ENCODE measurements around the gene AP2A1. TPM values are rescaled to one million over a fixed set of nuclear protein-coding genes. Genes with fewer than 3 reads are reported as not detected.

AP2A1 gene
- total RNA-seq, 1 experiment from 2014 or later, result 107 TPM

- no peak for DNase-seq
- TF ChIP-seq, protein P1, sequence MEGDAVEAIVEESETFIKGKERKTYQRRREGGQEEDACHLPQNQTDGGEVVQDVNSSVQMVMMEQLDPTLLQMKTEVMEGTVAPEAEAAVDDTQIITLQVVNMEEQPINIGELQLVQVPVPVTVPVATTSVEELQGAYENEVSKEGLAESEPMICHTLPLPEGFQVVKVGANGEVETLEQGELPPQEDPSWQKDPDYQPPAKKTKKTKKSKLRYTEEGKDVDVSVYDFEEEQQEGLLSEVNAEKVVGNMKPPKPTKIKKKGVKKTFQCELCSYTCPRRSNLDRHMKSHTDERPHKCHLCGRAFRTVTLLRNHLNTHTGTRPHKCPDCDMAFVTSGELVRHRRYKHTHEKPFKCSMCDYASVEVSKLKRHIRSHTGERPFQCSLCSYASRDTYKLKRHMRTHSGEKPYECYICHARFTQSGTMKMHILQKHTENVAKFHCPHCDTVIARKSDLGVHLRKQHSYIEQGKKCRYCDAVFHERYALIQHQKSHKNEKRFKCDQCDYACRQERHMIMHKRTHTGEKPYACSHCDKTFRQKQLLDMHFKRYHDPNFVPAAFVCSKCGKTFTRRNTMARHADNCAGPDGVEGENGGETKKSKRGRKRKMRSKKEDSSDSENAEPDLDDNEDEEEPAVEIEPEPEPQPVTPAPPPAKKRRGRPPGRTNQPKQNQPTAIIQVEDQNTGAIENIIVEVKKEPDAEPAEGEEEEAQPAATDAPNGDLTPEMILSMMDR (IDR thresholded peaks at IDR 0.05; ENCODE audit: insufficient read depth in 1 of 2, low read depth in 1 of 2, low read length in 1 of 2, severe bottlenecking in 1 of 2, unreplicated experiment in 1 of 2), result no peak
- BruUV-seq (replicated peaks), result no TSS peak
- H3K9me3 ChIP-seq, result no peaks in the 10 kb centered on the region
- Mint-ChIP-seq H3K4me1 (ENCODE audit: low read depth, unreplicated experiment) (no peaks in the 10 kb centered on the region), H3K4me3 (ENCODE audit: unreplicated experiment) (no peak overlapping the region), H3K36me3 (ENCODE audit: insufficient read depth, unreplicated experiment) (peaks cover 64% of the 10 kb centered on the region), H3K9me3 (ENCODE audit: unreplicated experiment) (no peaks in the 10 kb centered on the region), H3K27ac (ENCODE audit: unreplicated experiment) (no peak overlapping the region), H3K27me3 (ENCODE audit: insufficient read depth, unreplicated experiment) (no peaks in the 10 kb centered on the region)
- CTCF ChIA-PET, result interaction anchor here (0.6 kb wide), 1 partner anchor 116 kb away, joined by 3 read pairs; the partner anchor contains the start of gene PRMT1
- no peaks in the 10 kb centered on the region for H3K4me1 ChIP-seq
- no peaks in the 10 kb centered on the region for H3K27me3 ChIP-seq (replicated peaks; ENCODE audit: control insufficient read depth, insufficient read depth, low read length)
- POLR2A ChIA-PET, result no interaction called here
- no peak overlapping the region for H3K4me3 ChIP-seq (ENCODE audit: low read depth, low read length)
- intact Hi-C loops (cut with micrococcal nuclease; ENCODE audit: unreplicated experiment), result no loop called here
- H3K36me3 ChIP-seq (ENCODE audit: control insufficient read depth, insufficient read depth, low read length), result peaks cover 2% of the 10 kb centered on the region
These were observed 26.2 kb downstream of the AP2A1 start for GRCh38 chr19:49792829-49793560.

DNA sequence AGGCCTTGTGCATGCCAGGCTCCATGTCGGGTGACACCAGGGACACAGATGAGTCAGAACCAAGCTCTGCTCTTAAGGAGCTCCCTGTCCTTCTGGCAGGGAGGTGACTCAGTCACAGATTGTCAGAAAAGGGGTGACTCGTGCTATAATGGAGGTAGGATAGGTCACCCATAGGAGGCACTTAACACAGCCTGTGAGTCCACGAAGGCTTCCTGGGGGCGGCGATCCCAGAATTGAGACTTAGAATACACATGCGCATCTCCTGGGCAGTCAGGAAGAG is 26.7 kb downstream of the AP2A1 start:
- TF ChIP-seq, protein P1 (IDR thresholded peaks at IDR 0.05; ENCODE audit: insufficient read depth in 1 of 2, low read depth in 1 of 2, low read length in 1 of 2, severe bottlenecking in 1 of 2, unreplicated experiment in 1 of 2), result no peak
- peaks cover 2% of the 10 kb centered on the region for H3K36me3 ChIP-seq (ENCODE audit: control insufficient read depth, insufficient read depth, low read length)
- H3K4me1 Mint-ChIP-seq (ENCODE audit: low read depth, unreplicated experiment), result no peaks in the 10 kb centered on the region
- no peak overlapping the region for H3K4me3 ChIP-seq (ENCODE audit: low read depth, low read length)
- H3K4me3 Mint-ChIP-seq (ENCODE audit: unreplicated experiment), result no peak overlapping the region
- no peak overlapping the region for H3K27ac Mint-ChIP-seq (ENCODE audit: unreplicated experiment)
- no TSS peak for BruUV-seq (replicated peaks)
- no peaks in the 10 kb centered on the region for H3K9me3 Mint-ChIP-seq (ENCODE audit: unreplicated experiment)
- no peaks in the 10 kb centered on the region for H3K27me3 ChIP-seq (replicated peaks; ENCODE audit: control insufficient read depth, insufficient read depth, low read length)
- H3K27me3 Mint-ChIP-seq (ENCODE audit: insufficient read depth, unreplicated experiment), result no peaks in the 10 kb centered on the region
- CTCF ChIA-PET, result interaction anchor here (0.6 kb wide), 1 partner anchor 117 kb away, joined by 3 read pairs; the partner anchor contains the start of gene PRMT1
- DNase-seq, result no peak
- peaks cover 63% of the 10 kb centered on the region for H3K36me3 Mint-ChIP-seq (ENCODE audit: insufficient read depth, unreplicated experiment)
- POLR2A ChIA-PET, result no interaction called here
- H3K4me1 ChIP-seq, result no peaks in the 10 kb centered on the region
- H3K9me3 ChIP-seq, result no peaks in the 10 kb centered on the region
- intact Hi-C loops (cut with micrococcal nuclease; ENCODE audit: unreplicated experiment), result no loop called here

DNA sequence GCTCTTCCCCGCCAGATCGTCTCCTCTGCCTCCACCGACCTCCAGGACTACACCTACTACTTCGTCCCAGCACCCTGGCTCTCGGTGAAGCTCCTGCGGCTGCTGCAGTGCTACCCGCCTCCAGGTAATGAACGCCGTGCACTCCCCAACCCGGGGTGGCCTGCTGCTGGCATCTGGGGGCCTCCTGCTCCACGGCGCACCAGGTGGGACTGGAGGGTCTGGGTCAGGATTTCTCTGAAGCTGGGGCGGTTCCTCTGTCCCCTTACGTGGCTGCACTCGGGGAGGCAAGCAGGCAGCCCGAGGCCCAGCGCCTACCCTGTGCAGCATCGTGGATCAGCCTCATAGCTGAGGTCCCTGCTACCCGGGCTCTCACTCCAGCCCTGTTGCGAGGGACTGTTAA is 28.8 kb downstream of the AP2A1 start:
- peaks cover 2% of the 10 kb centered on the region for H3K36me3 ChIP-seq (ENCODE audit: control insufficient read depth, insufficient read depth, low read length)
- no peaks in the 10 kb centered on the region for H3K4me1 Mint-ChIP-seq (ENCODE audit: low read depth, unreplicated experiment)
- BruUV-seq (replicated peaks), result no TSS peak

More for the DNA sequence above, 28.8 kb downstream of the AP2A1 start:
- Histone ChIP-seq H3K9me3 (no peaks in the 10 kb centered on the region), H3K4me3 (ENCODE audit: low read depth, low read length) (no peak overlapping the region), H3K27me3 (replicated peaks; ENCODE audit: control insufficient read depth, insufficient read depth, low read length) (no peaks in the 10 kb centered on the region), H3K4me1 (no peaks in the 10 kb centered on the region)
- Mint-ChIP-seq H3K27me3 (ENCODE audit: insufficient read depth, unreplicated experiment) (no peaks in the 10 kb centered on the region), H3K4me3 (ENCODE audit: unreplicated experiment) (no peak overlapping the region), H3K27ac (ENCODE audit: unreplicated experiment) (no peak overlapping the region), H3K9me3 (ENCODE audit: unreplicated experiment) (no peaks in the 10 kb centered on the region), H3K36me3 (ENCODE audit: insufficient read depth, unreplicated experiment) (peaks cover 66% of the 10 kb centered on the region)
- TF ChIP-seq, protein P1 (IDR thresholded peaks at IDR 0.05; ENCODE audit: insufficient read depth in 1 of 2, low read depth in 1 of 2, low read length in 1 of 2, severe bottlenecking in 1 of 2, unreplicated experiment in 1 of 2), result no peak
- intact Hi-C loops (cut with micrococcal nuclease; ENCODE audit: unreplicated experiment), result no loop called here
- CTCF ChIA-PET, result no interaction called here
- POLR2A ChIA-PET, result no interaction called here
- DNase-seq, result no peak
